ENCODE measurements around the gene RSL24D1.

The RSL24D1 gene

GRCh38 chr15:55241186-55241585 is 44.4 kb upstream of the RSL24D1 start:
- Histone ChIP-seq H4K20me1 (ENCODE audit: control insufficient read depth, insufficient read depth, low read depth, low read length) (no peaks in the 10 kb centered on the region), H3K4me1 (ENCODE audit: control insufficient read depth, low read length) (no peaks in the 10 kb centered on the region), H3K36me3 (ENCODE audit: control insufficient read depth, low read length) (no peaks in the 10 kb centered on the region), H3K4me2 (ENCODE audit: low read length) (no peak overlapping the region), H3K27ac (ENCODE audit: low read depth, low read length) (no peak overlapping the region), H3K79me2 (ENCODE audit: control insufficient read depth, low read length) (no peaks in the 10 kb centered on the region), H3F3A (ENCODE audit: control insufficient read depth, insufficient read depth) (no peaks in the 10 kb centered on the region), H3K4me3 (ENCODE audit: low read length) (no peak overlapping the region), H3K9me2 (replicated peaks; ENCODE audit: control insufficient read depth, low read length) (no peaks in the 10 kb centered on the region), H3K27me3 (ENCODE audit: control insufficient read depth, low read length) (no peaks in the 10 kb centered on the region), H3K9me3 (ENCODE audit: control insufficient read depth, insufficient read depth, low read length) (no peaks in the 10 kb centered on the region)
- no peak for TF ChIP-seq EZH2phosphoT487 (IDR thresholded peaks at IDR 0.05; ENCODE audit: borderline replicate concordance, low read length)
- TF ChIP-seq CTCF (IDR thresholded peaks at IDR 0.05; ENCODE audit: low read depth, low read length, poor library complexity, severe bottlenecking), result no peak

- Histone ChIP-seq H3K4me1 (ENCODE audit: control insufficient read depth, low read length) (no peaks in the 10 kb centered on the region), H4K20me1 (ENCODE audit: control insufficient read depth, insufficient read depth, low read depth, low read length) (no peaks in the 10 kb centered on the region), H3K9me2 (replicated peaks; ENCODE audit: control insufficient read depth, low read length) (no peaks in the 10 kb centered on the region), H3F3A (ENCODE audit: control insufficient read depth, insufficient read depth) (no peaks in the 10 kb centered on the region), H3K27me3 (ENCODE audit: control insufficient read depth, low read length) (no peaks in the 10 kb centered on the region), H3K4me3 (ENCODE audit: low read length) (no peak overlapping the region), H3K9me3 (ENCODE audit: control insufficient read depth, insufficient read depth, low read length) (no peaks in the 10 kb centered on the region), H3K79me2 (ENCODE audit: control insufficient read depth, low read length) (no peaks in the 10 kb centered on the region), H3K27ac (ENCODE audit: low read depth, low read length) (no peak overlapping the region), H3K36me3 (ENCODE audit: control insufficient read depth, low read length) (no peaks in the 10 kb centered on the region), H3K4me2 (ENCODE audit: low read length) (no peak overlapping the region)
- TF ChIP-seq EZH2phosphoT487 (IDR thresholded peaks at IDR 0.05; ENCODE audit: borderline replicate concordance, low read length), result no peak
- no peak for TF ChIP-seq CTCF (IDR thresholded peaks at IDR 0.05; ENCODE audit: low read depth, low read length, poor library complexity, severe bottlenecking)
These were observed 43.5 kb upstream of the RSL24D1 start for GRCh38 chr15:55240125-55240760.

- H3F3A ChIP-seq (ENCODE audit: control insufficient read depth, insufficient read depth), result no peaks in the 10 kb centered on the region
- no peaks in the 10 kb centered on the region for H4K20me1 ChIP-seq (ENCODE audit: control insufficient read depth, insufficient read depth, low read depth, low read length)
- no peak overlapping the region for H3K4me3 ChIP-seq (ENCODE audit: low read length)
- no peaks in the 10 kb centered on the region for H3K9me2 ChIP-seq (replicated peaks; ENCODE audit: control insufficient read depth, low read length)
- no peaks in the 10 kb centered on the region for H3K36me3 ChIP-seq (ENCODE audit: control insufficient read depth, low read length)
- H3K9me3 ChIP-seq (ENCODE audit: control insufficient read depth, insufficient read depth, low read length), result no peaks in the 10 kb centered on the region
- H3K27me3 ChIP-seq (ENCODE audit: control insufficient read depth, low read length), result no peaks in the 10 kb centered on the region
- no peak overlapping the region for H3K4me2 ChIP-seq (ENCODE audit: low read length)
- no peaks in the 10 kb centered on the region for H3K4me1 ChIP-seq (ENCODE audit: control insufficient read depth, low read length)
- TF ChIP-seq CTCF (IDR thresholded peaks at IDR 0.05; ENCODE audit: low read depth, low read length, poor library complexity, severe bottlenecking) (no peak), EZH2phosphoT487 (IDR thresholded peaks at IDR 0.05; ENCODE audit: borderline replicate concordance, low read length) (no peak)
- H3K79me2 ChIP-seq (ENCODE audit: control insufficient read depth, low read length), result no peaks in the 10 kb centered on the region
- no peak overlapping the region for H3K27ac ChIP-seq (ENCODE audit: low read depth, low read length)
These were observed 42.8 kb upstream of the RSL24D1 start for GRCh38 chr15:55239440-55240124.
